Caki2 (cell line): Measurements from ENCODE around the gene PRDM1. TPM values are rescaled to one million over a fixed set of nuclear protein-coding genes. Genes with fewer than 3 reads are reported as not detected.

Source experiments
- DNase-seq: peaks from one replicate; pipeline ENCODE4 v3.0.0-alpha.2; 2015; ENCODE audit warnings: low read depth
- in situ Hi-C: cut with HindIII; loops from 2 replicates; pipeline ENCODE4 v1.10.0; 2016; ENCODE audit warnings: low sequenced_read_pairs, low pct_unique_long_range_greater_than_20kb, mixed read lengths
- total RNA-seq: library from RNA; depleted of rRNA; stranded (reverse); fragments of >200 nt; shearing (Covaris generic); gene quantifications from 2 replicates; pipeline ENCODE4 v1.2.3, GENCODE V29; 2014; ENCODE audit warnings: low replicate concordance

PRDM1 gene
- total RNA-seq, 1 experiment from 2014 or later = 0.37 TPM

DNA sequence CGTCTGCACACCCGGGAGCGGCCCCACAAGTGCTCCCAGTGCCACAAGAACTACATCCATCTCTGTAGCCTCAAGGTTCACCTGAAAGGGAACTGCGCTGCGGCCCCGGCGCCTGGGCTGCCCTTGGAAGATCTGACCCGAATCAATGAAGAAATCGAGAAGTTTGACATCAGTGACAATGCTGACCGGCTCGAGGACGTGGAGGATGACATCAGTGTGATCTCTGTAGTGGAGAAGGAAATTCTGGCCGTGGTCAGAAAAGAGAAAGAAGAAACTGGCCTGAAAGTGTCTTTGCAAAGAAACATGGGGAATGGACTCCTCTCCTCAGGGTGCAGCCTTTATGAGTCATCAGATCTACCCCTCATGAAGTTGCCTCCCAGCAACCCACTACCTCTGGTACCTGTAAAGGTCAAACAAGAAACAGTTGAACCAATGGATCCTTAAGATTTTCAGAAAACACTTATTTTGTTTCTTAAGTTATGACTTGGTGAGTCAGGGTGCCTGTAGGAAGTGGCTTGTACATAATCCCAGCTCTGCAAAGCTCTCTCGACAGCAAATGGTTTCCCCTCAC lies 21.0 kb downstream of the PRDM1 start:
- no peak for DNase-seq
- in situ Hi-C loops = no loop called here

DNA sequence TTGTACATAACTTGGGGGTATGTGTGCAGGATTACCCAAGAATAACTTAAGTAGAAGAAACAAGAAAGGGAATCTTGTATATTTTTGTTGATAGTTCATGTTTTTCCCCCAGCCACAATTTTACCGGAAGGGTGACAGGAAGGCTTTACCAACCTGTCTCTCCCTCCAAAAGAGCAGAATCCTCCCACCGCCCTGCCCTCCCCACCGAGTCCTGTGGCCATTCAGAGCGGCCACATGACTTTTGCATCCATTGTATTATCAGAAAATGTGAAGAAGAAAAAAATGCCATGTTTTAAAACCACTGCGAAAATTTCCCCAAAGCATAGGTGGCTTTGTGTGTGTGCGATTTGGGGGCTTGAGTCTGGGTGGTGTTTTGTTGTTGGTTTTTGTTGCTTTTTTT lies 22.0 kb downstream of the PRDM1 start:
- in situ Hi-C loops = no loop called here
- no peak for DNase-seq

DNA sequence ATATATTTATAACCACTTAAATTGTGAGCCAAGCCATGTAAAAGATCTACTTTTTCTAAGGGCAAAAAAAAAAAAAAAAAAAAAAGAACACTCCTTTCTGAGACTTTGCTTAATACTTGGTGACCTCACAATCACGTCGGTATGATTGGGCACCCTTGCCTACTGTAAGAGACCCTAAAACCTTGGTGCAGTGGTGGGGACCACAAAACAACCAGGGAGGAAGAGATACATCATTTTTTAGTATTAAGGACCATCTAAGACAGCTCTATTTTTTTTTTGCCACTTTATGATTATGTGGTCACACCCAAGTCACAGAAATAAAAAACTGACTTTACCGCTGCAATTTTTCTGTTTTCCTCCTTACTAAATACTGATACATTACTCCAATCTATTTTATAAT lies 22.9 kb downstream of the PRDM1 start:
- DNase-seq = no peak
- in situ Hi-C loops = no loop called here

DNA sequence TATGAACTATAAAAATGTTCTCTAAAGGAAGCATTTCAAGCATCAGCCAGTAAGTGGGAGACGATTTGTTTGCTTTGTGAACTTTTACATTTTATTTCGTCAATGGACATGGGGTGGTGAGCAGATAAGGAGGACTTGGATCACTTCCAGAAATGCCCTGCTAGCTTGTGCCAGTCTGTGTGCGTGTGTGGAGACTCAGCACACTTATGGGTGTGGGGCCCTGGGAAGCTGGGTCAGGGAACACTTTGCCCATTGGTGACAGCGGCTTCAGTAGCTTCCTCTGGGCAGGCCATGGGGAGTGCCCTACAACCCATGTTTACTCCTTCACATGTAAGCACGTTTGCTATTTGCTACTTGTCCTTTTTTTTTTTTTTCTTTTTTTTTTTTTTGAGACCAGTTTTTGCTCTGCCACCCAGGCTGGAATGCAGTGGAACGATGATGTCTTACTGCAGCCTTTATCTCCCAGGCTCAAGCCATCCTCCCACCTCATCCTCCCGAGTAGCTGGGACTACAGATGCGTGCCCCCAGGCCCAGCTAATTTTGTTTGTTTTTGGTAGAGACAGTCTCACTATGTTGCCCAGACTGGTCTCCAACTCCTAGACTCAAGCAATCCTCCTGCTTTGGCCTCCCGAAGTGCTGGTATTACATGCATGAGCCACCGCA lies 24.2 kb downstream of the PRDM1 start:
- no peak for DNase-seq
- in situ Hi-C loops = no loop called here

DNA sequence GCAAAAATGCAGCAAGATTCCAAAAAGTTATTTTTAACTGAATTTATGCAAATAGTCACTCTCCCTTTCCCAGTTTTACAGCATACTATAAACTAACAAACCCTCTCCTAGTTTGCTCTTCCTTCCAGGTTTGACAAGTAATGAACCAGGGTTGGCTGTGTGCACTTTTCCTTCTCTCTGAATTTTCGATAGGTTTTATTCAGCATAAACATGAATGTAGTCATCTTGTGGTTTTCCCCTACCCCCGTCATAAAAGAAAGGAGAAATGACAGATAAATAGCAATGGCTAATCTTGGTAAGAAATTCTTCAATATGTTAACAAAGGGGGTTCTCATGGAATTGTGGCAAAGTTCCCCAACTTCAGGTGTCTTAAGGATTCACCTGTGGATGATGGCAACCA lies 26.3 kb downstream of the PRDM1 start:
- in situ Hi-C loops = no loop called here
- no peak for DNase-seq

DNA sequence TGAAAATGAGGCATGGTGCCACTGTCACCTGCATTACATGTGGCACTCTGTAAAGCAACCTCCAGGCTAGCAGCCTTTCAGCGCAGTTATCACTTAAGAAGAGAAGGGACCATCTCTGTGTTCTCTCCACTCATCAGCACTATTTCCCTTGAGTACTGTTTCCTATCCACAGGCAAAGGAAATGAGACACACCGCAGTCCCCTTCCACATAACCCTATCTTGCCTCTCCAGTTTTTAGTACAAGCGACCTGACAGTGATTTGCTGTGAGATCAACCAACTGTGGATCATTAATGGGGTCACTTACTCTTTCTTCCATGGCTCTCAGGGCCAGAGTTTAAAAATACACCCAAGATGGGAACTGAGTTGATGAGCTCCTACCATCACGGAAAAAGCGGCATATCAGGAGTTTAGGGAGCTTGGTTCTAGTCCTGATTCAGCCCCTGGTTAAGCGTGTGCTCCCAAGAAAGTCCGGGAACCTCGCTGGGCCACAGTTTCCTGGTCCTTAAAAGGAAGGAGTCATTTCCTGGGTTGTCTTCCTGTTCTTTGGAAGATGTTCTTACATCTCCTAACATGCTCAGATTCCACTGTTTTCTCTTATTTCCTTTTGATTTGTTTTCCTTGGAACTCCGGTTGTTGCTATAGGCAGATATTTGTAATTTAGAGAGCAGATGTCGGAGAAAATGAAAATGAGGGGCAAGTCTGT lies 27.3 kb downstream of the PRDM1 start:
- in situ Hi-C loops = no loop called here

DNA sequence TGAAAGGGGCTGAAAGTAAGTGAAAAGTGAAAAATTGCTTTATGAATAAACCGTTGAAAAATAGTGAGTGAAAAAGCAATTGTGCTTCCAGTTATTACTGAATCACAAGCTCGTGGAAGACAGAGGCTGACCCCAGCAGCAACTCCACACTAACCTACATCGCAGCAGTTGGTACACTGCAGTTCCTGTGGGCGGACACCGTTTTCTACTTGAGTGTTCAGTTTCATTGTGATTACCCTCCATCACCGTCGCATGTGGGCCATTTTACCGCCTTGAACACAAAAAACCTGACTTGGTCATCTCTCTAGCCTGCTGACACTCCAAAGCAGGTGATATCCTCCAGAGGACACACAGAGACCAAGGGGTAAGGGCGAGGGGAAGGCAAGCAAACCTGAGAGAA lies 28.4 kb downstream of the PRDM1 start:
- in situ Hi-C loops = no loop called here
- DNase-seq = no peak

More for the DNA sequence above, 27.3 kb downstream of the PRDM1 start:
- no peak for DNase-seq

DNA sequence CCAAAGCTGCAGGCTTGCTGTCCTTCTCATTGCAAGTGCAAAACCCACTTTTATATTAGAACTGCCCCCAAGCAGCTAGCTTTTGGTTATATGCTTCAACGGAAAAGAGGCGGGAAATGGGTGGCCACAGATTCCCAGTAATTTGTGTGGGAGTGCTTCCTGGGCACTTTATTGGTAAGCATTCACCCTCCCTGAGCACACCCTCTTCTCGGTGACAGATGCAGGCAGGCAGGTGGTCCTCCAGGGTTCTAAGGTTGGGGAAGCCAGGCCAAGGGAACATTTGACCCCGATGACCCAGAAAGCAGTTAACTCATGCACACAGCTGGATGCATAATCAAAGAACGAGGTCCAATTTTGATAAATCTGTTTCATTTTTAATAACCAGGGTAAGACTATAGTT lies 29.1 kb downstream of the PRDM1 start:
- DNase-seq = no peak
- in situ Hi-C loops = no loop called here

DNA sequence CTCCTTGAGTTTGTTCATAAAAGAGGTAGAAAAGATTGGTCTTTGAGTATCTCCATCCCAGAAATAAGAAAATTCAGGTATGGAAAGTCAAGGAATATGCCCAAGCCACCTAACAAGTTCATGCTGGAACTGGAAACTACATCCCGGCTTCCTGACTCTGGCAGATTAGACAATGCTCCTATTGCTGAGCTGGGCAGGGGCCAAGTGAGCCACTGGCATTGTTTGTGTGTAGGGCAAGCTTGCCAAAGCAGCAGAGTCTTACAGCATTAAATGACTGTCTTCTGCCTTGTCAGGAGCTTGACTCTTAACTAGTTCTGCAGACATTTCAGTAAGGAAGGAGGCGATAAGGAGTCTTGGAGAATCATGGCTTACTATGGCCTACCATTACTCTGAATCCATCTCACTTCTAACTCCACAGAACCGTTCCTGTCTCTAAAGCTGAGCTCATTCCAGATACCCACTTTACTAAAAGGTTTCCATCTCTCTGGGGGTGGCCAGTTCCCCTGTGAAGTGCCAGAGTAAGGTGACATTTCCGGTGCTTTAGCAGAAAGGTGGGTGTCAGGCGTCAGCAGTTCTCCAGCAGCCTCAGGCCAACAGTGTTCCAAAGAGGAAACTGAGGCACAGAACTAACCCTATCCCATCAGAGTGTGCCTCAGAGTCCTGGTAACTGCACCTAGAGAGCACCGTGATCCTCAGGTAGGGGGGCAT lies 30.1 kb downstream of the PRDM1 start:
- in situ Hi-C loops = no loop called here
- no peak for DNase-seq

DNA sequence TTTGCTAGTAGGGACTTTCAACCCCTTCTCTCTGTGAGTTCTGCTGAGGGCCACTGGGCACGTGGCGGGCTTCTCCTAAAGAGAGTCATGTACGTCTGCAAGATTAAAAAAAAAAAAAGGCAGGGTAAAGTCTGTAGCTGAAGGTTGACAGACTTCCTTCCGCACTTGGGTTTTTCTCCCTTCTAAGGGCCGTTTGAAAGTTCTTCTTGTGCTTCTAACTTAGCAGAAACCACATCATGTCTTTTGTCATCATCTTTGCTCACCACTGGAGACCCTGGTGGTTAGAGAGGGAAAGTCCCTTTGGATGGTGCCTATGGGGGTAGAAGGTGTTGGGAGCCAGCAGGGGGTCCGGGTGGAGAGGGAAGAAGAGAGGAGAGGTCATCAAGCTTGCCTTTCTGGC lies 31.4 kb downstream of the PRDM1 start:
- in situ Hi-C loops = no loop called here
- DNase-seq = no peak

DNA sequence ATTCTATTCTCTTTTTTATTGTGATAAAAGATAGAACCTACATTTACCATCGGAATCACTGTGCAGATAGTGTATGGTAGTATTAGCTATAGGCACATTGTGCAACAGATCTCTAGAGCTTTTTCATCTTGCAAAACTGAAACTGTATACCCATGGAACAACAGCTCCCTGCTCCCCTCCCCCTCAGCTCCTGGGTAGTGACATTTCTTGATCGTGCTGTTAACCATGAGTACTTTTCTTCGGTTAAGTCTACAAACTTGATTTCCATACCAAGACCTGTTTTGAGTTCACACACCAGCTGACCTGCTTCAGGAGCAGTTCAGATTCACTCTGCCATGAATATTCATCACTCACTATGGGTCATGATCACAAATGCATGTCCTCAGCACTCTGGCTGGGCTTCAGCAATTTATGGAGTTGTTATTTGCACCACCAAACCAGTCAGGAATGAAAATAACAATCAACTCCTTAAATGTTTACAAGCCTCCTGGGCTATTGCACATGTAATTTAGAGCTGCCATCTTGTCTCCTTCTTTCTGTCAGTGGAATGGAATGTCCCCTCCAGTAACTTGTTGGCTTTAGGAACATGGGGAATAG lies 32.8 kb downstream of the PRDM1 start:
- in situ Hi-C loops = no loop called here
- no peak for DNase-seq

DNA sequence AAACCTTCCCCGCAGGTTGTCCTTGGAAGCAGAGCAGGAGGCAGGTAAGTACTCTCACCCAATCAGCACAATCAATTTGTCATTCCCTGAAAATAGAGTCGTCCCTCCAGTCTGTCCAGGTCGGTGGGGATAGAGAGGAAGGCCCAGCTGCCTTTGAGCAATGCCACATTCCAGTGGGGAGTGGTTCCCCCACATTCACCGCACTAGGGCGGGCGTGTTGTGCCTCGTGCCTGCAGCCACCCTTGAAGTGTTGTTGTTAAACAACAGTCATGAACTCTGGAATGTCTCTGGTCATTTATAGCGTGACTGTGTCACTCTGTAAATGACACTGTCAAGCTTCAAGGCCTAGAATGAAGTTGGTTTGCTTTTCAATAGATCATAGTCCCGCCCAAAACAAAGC lies 33.4 kb downstream of the PRDM1 start:
- DNase-seq = peak; percentile 52
- in situ Hi-C loops = no loop called here

DNA sequence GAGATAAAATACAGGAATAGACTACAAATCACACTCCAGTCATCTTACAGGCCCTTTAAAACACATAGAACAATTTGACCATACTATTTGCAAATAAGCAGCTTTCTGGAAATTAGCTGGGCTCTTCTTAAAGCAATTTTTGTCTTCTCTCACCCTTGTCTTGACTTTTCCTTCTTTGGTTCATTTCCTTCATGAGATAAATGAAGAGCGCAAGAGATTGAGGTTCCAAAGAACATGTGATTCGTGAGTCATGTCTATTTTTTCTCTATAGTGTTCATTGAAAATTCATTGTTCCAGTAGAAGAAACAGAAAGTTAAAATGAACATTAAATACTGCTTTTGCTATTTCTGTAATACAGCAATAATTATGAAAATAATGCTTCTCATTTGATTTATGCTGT lies 33.9 kb downstream of the PRDM1 start:
- in situ Hi-C loops = no loop called here

DNA sequence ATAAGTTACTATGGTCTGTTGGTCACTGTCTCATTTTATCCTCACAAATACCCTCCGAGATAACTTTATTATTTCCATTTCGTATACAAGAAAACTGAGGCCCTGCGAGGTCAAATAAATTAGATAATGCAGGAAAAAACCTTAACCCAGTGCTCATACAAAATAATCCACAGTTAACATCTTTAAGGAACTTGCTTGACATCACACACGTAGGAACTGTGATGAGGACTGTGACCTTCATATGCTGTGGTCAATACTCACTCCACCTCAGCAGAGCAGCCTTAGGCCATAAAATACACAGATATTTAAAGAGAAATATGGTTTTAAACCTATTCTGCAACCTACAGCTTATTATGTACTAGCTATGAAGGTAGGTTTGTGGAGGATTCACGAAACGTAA lies 34.3 kb downstream of the PRDM1 start:
- DNase-seq = no peak
- in situ Hi-C loops = no loop called here

More for the DNA sequence above, 33.9 kb downstream of the PRDM1 start:
- no peak for DNase-seq

DNA sequence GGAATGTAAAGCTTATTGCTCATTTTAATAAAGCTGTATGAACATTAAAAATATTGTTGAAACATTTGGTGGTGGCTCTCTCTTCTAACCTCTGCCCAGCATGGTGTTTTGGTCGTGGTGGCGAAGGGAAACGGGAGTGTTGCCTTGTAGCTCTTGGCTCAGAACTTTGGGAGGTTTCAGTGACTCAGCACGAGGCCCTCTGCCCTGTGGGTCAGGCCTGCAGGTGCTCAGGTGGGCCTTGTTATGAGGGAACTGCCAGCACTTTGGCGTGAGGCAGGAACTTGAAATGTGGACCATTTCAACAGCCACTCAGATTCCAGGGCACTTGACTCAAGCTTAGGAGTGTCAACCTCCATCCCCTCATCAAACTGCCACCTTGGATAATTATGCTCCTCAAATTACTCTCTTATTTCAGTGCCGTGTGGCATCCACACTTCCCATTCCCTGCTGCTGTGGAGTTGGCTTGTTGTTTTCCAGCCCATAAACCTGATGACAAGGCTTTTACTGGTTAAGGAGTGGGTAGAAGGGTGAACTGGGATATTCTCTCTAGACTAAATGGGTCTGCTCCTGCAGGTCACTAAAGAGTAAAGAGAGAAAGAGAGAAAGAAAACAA lies 36.3 kb downstream of the PRDM1 start:
- DNase-seq = no peak
- in situ Hi-C loops = no loop called here

DNA sequence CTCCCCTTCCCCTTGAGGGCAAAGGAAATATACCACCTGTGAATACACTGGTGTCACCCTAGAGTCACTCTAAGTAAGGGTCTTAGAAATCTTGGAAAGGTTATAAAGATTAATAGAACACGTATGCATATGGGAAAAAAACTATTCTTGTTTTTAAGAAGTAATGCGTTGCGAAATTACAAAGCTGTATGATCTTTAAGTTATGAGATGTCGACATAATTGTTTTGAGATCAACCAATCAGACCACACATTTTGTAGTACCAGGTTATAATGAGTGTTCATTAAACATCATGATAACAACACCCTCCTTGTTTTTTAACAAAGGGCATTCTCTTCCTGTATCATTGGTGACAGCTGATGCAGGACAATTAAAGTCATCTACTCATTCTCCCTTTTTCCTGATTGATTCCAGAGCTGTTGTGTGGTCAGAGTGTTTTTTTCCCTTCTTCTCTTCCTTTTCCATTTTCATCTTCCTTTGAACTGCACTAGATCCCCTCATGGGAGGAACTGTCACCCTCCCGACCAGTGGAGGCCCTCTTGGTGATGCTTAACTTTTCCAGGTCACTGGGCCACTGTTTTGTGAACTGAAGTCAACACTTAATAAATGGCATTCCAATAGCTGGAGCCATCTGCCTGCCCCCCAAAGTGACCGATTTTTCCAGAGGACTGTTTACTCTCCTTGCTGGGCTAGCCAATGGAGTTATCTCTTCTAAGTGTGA lies 37.0 kb downstream of the PRDM1 start:
- in situ Hi-C loops = no loop called here
- DNase-seq = no peak

DNA sequence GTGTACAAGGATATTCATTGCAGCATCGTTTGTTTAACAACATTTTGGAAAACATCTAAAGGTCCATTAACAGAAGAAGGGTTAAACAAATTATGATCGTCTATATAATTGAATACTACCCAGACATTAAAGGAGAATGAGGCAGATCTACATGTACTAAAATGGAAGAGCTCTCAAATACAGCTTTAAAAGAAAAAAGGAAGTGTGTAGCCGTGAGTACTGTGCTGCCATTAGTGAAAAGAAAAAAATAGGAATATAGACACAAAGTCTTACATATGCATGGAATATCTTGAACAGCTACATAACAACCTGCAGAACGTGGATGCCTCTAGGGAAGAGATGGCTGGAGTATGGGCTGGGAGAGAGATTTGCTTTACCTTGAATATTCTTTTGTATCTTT lies 37.9 kb downstream of the PRDM1 start:
- no peak for DNase-seq
- in situ Hi-C loops = no loop called here
